HG03095 (cell line): ENCODE results near the gene UBE3C.

Experiments used
- ATAC-seq: cut with Tn5 transposase; IDR thresholded peaks from one replicate; pipeline ENCODE4 v1.9.1; 2021; ENCODE audit warnings: moderate library complexity; ENCODE audit not compliant: unreplicated experiment

The UBE3C gene

DNA sequence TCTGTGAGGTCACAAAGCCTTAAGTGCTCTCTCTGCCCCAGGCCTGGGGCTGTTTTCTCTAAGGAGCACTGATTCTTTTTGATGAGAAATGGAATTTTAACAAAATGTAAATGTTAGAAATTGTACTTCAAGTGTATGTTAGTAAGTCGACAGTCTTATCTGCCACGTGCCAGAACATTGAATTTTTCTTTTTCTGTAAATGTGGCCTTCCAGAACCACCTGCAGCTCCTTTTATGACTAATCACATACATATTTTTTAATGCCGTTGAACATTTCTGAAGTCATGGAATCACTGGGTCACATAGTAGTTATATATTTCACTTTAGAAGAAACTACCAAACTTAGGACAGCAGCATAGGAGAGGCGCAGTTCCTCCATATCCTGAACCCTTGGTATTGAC lies 38.0 kb downstream of the UBE3C start:
- no peak for ATAC-seq

GRCh38 chr7:157177333-157177982 lies 38.7 kb downstream of the UBE3C start:
- no peak for ATAC-seq

- ATAC-seq = peak; percentile 64
Measured at GRCh38 chr7:157177983-157178381, 39.3 kb downstream of the UBE3C start.

GRCh38 chr7:157183832-157184231 lies 45.1 kb downstream of the UBE3C start:
- no peak for ATAC-seq

GRCh38 chr7:157188091-157188665 lies 49.5 kb downstream of the UBE3C start:
- no peak for ATAC-seq

GRCh38 chr7:157189405-157189804 lies 50.7 kb downstream of the UBE3C start:
- no peak for ATAC-seq

DNA sequence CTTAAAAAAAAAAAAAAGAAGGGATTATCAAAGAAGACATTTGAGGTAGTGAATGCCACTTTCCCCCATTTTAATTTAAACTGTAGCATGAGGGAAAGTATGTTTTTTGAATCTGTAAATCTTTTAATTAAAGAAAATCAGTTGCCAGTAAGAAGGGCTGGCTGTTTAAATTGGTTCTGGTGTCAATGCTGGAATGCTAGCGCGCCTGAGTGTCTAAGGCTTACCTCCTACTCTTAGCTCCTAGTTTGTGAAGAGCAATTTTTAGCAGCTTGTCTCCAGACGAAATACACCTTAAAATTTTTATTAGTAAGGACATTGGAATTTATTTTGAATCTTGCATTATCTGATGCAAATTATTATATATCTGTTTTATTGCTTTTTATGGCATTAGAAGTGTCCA lies 54.1 kb downstream of the UBE3C start:
- ATAC-seq = no peak

- ATAC-seq = no peak
Measured at GRCh38 chr7:157193274-157193673, 54.5 kb downstream of the UBE3C start.

- ATAC-seq = no peak
Measured at GRCh38 chr7:157194948-157195347, 56.2 kb downstream of the UBE3C start.

DNA sequence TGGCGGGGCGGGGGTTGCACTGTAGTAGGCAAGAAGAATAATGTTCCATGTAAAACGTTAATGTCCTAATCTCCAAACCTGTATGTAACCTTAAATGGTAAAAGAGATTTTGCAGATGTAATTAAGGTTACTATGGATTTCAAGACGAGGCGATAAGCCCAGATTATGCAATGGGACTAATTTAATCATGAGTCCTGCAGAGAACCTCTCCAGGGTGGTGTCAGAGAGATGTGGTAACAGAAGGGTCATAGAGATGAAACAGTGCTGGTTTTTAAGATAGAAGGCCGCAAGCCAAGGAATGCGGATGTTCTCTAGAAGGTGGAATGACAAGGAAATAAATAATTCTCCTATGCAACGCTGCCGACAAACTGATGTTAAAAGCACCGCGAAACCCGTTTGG lies 57.1 kb downstream of the UBE3C start:
- ATAC-seq = no peak

GRCh38 chr7:157204134-157204533 lies 65.4 kb downstream of the UBE3C start:
- no peak for ATAC-seq

- ATAC-seq = no peak
Measured at GRCh38 chr7:157205438-157205837, 66.7 kb downstream of the UBE3C start.

- no peak for ATAC-seq
Measured at GRCh38 chr7:157208571-157209413, 70.1 kb downstream of the UBE3C start.

DNA sequence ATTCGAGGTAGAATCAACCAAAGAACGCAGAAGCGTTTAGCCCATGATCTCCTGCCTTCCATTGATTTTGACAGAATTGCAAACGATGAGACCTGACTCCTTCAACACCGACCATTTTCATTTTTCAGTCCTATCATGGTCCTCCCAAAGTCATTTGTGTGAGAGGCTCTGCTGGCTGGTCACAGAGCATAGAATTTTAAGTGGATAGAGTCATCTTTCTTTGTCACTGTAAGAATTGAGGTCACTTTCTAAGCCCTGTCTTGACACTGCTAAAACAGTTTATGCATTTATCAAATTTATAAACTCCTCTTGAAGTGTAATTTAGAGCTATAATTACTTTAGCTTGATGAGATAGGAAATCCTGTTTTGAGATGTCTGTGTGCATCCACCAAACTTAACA lies 72.0 kb downstream of the UBE3C start:
- no peak for ATAC-seq

DNA sequence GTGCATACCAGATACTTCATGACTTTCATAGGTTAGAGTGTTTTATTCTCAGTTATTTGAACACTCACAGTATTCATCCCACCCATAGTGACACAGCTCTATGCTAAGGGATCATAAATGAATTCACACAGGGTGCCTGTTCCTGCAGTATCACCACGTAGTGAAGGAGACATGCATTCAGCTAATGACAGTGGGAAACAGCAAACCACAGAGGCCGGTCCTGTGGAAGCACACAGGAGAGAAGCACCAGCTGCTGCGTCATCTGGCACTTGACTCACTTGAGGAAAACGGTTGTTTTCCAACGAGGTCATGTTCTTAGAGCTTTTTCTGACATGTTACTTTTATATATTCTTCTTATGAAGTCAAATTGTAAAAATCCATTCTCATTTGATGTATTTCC lies 73.0 kb downstream of the UBE3C start:
- no peak for ATAC-seq

DNA sequence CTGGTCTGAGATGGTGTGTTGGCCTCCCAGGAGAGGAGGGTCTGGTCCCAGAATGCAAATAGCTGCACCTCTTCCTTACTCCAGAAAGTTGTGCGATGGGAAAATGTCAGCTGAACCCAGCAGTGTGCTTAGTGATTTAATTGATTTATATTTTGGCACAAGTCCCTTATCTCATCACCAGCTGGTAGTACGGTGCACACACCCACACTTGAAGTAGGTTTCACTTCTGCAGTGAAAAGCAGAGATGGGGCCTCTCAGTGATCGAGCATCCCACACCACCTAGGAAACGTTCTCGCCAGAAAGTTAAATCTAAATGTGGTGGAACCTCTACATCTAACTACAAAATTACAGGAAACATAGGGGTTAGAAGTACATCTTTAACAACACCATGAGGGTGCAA lies 80.4 kb downstream of the UBE3C start:
- ATAC-seq = no peak

- no peak for ATAC-seq
Measured at GRCh38 chr7:157220916-157221569, 82.3 kb downstream of the UBE3C start.

DNA sequence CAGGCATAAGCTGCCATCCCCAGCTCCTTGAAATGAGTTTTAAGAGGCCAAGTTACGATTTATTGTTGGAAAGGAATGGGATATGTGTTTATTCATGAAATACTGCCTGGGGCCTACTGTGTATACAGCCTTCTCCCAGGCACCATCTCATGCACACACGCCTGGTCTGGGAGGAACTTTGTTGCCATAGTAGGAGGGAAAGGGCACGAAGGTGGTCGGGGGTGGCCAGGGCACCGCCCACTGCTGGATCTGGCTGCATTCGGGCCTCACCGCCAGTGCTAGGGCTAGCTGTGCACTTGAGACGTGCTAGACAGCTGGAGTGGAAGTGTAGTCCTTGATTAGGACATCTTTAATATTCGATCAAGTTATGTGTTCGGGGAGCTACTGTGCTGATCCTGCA lies 84.0 kb downstream of the UBE3C start:
- no peak for ATAC-seq

- no peak for ATAC-seq
Measured at GRCh38 chr7:157224627-157225026, 85.9 kb downstream of the UBE3C start.

- no peak for ATAC-seq
Measured at GRCh38 chr7:157228864-157229422, 90.2 kb downstream of the UBE3C start.

DNA sequence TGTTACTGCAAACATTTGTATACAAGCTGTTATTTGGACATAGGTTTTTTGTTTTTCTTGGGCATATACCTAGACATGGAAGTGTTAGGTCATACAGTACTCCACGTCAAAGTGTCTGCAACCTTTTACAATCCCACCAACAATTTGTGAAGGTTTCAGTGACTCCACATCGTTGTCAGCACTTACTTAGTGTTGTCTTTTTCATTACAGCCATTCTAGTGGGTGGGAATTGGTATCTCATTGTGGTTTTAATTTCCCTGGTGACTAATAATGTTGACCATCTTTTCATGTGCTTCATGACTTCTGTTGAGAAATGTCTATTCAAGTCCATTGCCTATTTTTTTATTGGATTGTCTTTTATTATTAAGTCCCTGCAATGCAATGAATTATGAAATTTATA lies 95.0 kb downstream of the UBE3C start:
- ATAC-seq = no peak
